ENCODE results near the gene EXTL2.

- TF ChIP-seq CTCF (IDR thresholded peaks at IDR 0.05) = peak in 5 of 7 experiments; percentile 42 to 74 (median 62)
- TF ChIP-seq POLR2A (IDR thresholded peaks at IDR 0.05) = no peak
- TF ChIP-seq EP300 (IDR thresholded peaks at IDR 0.05) = no peak
Observed at GRCh38 chr1:100921110-100921706, 26.6 kb upstream of the EXTL2 start.

All from stomach (tissue), 4 donors.